Natural killer cell (primary cell): ENCODE results near the gene ERCC8. TPM values are rescaled to one million over a fixed set of nuclear protein-coding genes. Genes with fewer than 3 reads are reported as not detected.

ENCODE experiments used
- ATAC-seq, 3 donors: fragments of 150-1000 bp in 2 of 3; fragments of 200-7000 bp in 1 of 3; cut with Tn5 transposase; 1 replicate in 1 of 3; 2 replicates in 2 of 3; pipeline ENCODE4 v1.10.0; 2021; ENCODE audit warnings: mild to moderate bottlenecking in 2 of 3, moderate library complexity in 2 of 3
- DNase-seq, 2 donors: peaks; one replicate each; pipeline versions ENCODE4 v3.0.0 to v3.0.0-alpha.2; 2013 to 2021; ENCODE audit warnings: mixed read lengths in 1 of 2
- H3K27ac ChIP-seq: one replicate; pipeline ENCODE4 v1.5.1; 2013; ENCODE audit warnings: mild to moderate bottlenecking, low read length
- H3K27me3 ChIP-seq: one replicate; pipeline ENCODE4 v1.6.1; 2013; ENCODE audit warnings: low read length; ENCODE audit not compliant: control insufficient read depth, insufficient read depth
- H3K36me3 ChIP-seq: one replicate; pipeline ENCODE4 v1.6.1; 2013; ENCODE audit warnings: low read length; ENCODE audit not compliant: control insufficient read depth, insufficient read depth
- H3K4me1 ChIP-seq: one replicate; pipeline ENCODE4 v1.6.1; 2013; ENCODE audit warnings: low read length; ENCODE audit not compliant: control insufficient read depth, insufficient read depth
- H3K4me3 ChIP-seq: one replicate; pipeline ENCODE4 v1.5.1; 2013; ENCODE audit warnings: low read length
- H3K9me3 ChIP-seq: one replicate; pipeline ENCODE4 v1.6.1; 2013; ENCODE audit warnings: low read length; ENCODE audit not compliant: control insufficient read depth, insufficient read depth
- H3K27ac Mint-ChIP-seq, 2 donors: one replicate each; pipeline ENCODE4 v1.8.0; 2022; ENCODE audit warnings: mild to moderate bottlenecking in 2 of 2, mixed read lengths in 2 of 2, moderate library complexity in 1 of 2
- H3K27me3 Mint-ChIP-seq, 2 donors: one replicate each; pipeline ENCODE4 v1.8.0; 2022; ENCODE audit warnings: low read depth in 2 of 2, mixed read lengths in 2 of 2
- H3K36me3 Mint-ChIP-seq: one replicate; pipeline ENCODE4 v1.8.0; 2022; ENCODE audit warnings: mixed read lengths
- H3K4me1 Mint-ChIP-seq, 2 donors: one replicate each; pipeline ENCODE4 v1.8.0; 2022; ENCODE audit warnings: mixed read lengths in 2 of 2
- H3K4me3 Mint-ChIP-seq: one replicate; pipeline ENCODE4 v1.8.0; 2022; ENCODE audit warnings: mild to moderate bottlenecking, moderate library complexity, mixed read lengths
- H3K9me3 Mint-ChIP-seq, 2 donors: one replicate each; pipeline ENCODE4 v1.8.0; 2022; ENCODE audit warnings: mixed read lengths in 2 of 2
- WGBS: methylation state at CpG from one replicate; pipeline ENCODE4 v1.1.7; 2013; ENCODE audit warnings: missing lambda C conversion rate; ENCODE audit not compliant: insufficient coverage; 5-methylcytosine and 5-hydroxymethylcytosine counted together
- intact Hi-C: fragments of 100-400 bp; cut with micrococcal nuclease; formaldehyde crosslinking; loops from one replicate; pipeline ENCODE4 v1.14.2; 2022
- total RNA-seq, 4 donors: library from RNA; stranded (reverse); fragments of 120-200 nt in 1 of 4; gene quantifications; one replicate each; pipeline versions ENCODE4 v1.2.3 to v1.2.4, GENCODE V29; 2013 to 2022
- TF ChIP-seq, protein P1 (sequence below): fragments of 200-600 bp; IDR thresholded peaks from one replicate; pipeline ENCODE4 v1.8.0; 2022; ENCODE audit warnings: antibody characterized with exemption

Gene ERCC8
- total RNA-seq, 3 donors from 2014 or later (not counting 1 experiment from before 2014, with no cell fraction given): 4.8 to 9.1 (median 5.5) TPM

DNA sequence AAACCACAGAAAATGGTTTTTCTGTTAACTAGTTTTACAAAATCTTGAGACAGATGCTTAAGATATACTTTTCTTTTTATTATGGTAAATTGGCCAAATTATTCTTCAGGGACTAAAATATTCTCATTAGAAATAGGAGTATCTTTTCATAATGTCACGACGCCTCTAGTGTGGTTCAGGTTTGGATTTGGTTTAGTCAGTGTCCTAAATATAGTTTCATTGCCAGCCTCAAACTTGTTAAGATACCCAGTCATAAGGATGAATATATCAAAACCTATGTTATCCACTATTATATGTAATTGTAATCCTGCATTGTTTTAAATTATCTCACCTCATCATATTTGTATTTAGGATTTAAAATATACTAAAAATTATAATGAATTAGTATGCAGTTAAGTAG is 13.8 kb upstream of the ERCC8 start:
- TF ChIP-seq, protein P1, sequence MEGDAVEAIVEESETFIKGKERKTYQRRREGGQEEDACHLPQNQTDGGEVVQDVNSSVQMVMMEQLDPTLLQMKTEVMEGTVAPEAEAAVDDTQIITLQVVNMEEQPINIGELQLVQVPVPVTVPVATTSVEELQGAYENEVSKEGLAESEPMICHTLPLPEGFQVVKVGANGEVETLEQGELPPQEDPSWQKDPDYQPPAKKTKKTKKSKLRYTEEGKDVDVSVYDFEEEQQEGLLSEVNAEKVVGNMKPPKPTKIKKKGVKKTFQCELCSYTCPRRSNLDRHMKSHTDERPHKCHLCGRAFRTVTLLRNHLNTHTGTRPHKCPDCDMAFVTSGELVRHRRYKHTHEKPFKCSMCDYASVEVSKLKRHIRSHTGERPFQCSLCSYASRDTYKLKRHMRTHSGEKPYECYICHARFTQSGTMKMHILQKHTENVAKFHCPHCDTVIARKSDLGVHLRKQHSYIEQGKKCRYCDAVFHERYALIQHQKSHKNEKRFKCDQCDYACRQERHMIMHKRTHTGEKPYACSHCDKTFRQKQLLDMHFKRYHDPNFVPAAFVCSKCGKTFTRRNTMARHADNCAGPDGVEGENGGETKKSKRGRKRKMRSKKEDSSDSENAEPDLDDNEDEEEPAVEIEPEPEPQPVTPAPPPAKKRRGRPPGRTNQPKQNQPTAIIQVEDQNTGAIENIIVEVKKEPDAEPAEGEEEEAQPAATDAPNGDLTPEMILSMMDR: no peak
- H3K4me1 ChIP-seq: no peaks in the 10 kb centered on the region
- WGBS: 100% methylated on average over 2 of the region's 2 CpGs
- Mint-ChIP-seq H3K36me3 (no peaks in the 10 kb centered on the region), H3K4me3 (no peak overlapping the region), H3K9me3 (no peaks in the 10 kb centered on the region), H3K4me1 (peaks cover 0 to 3% of the 10 kb centered on the region in 2 donors), H3K27me3 (no peaks in the 10 kb centered on the region), H3K27ac (no peak overlapping the region)
- no peak overlapping the region for H3K4me3 ChIP-seq
- H3K36me3 ChIP-seq: no peaks in the 10 kb centered on the region
- intact Hi-C loops: loop anchor here (10.0 kb wide), 1 partner anchor 284 kb away; no protein-coding TSS in a partner anchor
- ATAC-seq (no peak), DNase-seq (no peak)
- H3K27ac ChIP-seq: no peak overlapping the region
- no peaks in the 10 kb centered on the region for H3K27me3 ChIP-seq
- H3K9me3 ChIP-seq: no peaks in the 10 kb centered on the region

DNA sequence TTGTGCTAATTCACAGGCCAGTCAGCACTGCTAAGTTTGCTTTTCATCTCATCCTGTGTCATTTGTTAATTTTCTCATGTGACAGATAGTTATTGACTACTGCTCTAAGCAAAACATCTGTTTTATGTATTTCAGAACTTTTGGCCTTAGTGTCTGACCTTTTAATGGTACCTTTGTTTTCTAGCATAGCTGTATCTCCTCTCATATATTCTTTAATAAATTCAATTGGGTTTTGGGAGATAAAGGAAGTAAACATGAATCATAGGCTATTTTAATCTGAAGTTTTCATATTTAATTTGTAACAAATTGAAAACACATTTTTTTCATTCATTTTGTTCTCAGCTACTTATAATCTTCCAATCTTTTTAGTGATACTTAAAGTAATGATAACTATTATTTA is 13.2 kb upstream of the ERCC8 start:
- no peak for DNase-seq
- no peaks in the 10 kb centered on the region for H3K9me3 Mint-ChIP-seq
- no peaks in the 10 kb centered on the region for H3K36me3 ChIP-seq
- H3K4me1 Mint-ChIP-seq: no peaks in the 10 kb centered on the region
- intact Hi-C loops: loop anchor here (10.0 kb wide), 1 partner anchor 283 kb away; no protein-coding TSS in a partner anchor
- no peaks in the 10 kb centered on the region for H3K27me3 ChIP-seq
- H3K27me3 Mint-ChIP-seq: no peaks in the 10 kb centered on the region
- H3K9me3 ChIP-seq: no peaks in the 10 kb centered on the region
- H3K27ac Mint-ChIP-seq: no peak overlapping the region
- H3K4me1 ChIP-seq: no peaks in the 10 kb centered on the region
- H3K27ac ChIP-seq: no peak overlapping the region
- TF ChIP-seq, protein P1: no peak
- no peak overlapping the region for H3K4me3 ChIP-seq
- H3K36me3 Mint-ChIP-seq: no peaks in the 10 kb centered on the region
- no peak for ATAC-seq
- no peak overlapping the region for H3K4me3 Mint-ChIP-seq

DNA sequence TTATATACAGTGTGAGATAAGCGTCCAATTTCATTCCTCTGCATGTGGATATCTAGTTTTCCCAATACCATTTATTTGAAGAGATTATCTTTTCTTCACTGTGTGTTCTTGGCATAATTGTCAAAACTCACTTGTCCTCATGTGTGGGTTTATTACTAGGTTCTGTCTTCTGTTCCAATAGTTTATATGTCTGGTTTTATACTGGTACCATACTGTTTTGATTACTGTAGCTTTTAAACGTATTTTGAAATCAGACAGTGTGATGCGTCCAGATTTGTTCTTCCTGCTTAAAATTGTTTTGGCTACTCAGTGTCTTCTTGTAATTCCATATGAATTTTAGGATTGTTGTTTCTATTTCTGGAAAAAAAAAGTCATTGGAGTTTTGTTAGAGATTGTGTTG is 10.4 kb upstream of the ERCC8 start:
- intact Hi-C loops: loop anchor here (10.0 kb wide), 1 partner anchor 280 kb away; no protein-coding TSS in a partner anchor
- no peaks in the 10 kb centered on the region for H3K4me1 Mint-ChIP-seq
- no peak for DNase-seq
- Histone ChIP-seq H3K9me3 (no peaks in the 10 kb centered on the region), H3K4me1 (no peaks in the 10 kb centered on the region), H3K4me3 (no peak overlapping the region), H3K27me3 (no peaks in the 10 kb centered on the region), H3K36me3 (no peaks in the 10 kb centered on the region), H3K27ac (no peak overlapping the region)
- ATAC-seq: no peak
- H3K27me3 Mint-ChIP-seq: no peaks in the 10 kb centered on the region
- H3K36me3 Mint-ChIP-seq: no peaks in the 10 kb centered on the region
- H3K9me3 Mint-ChIP-seq: no peaks in the 10 kb centered on the region
- WGBS: 97% methylated on average over 2 of the region's 3 CpGs
- H3K4me3 Mint-ChIP-seq: no peak overlapping the region
- H3K27ac Mint-ChIP-seq: no peak overlapping the region
- TF ChIP-seq, protein P1: no peak

DNA sequence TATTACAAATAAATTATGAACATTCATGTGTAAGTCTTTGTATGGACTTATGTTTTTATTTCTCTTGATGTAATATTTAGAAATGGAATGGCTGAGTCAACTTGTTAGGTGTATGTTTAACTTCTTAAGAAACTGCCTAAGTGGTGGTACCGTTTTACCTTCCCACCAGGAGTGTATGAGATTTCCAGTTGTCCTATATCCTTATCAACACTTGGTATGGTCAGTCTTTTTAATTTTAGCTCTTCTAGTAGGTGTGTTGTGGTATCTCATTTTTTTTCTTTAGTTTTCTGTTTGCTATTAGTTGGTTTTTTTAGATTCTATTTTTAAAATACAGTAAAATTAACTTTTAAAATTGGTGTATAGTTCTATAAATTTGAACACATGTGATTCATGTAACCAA is 3.9 kb upstream of the ERCC8 start:
- intact Hi-C loops: loop anchor here (10.0 kb wide), 1 partner anchor 216 kb away; the partner anchor contains the start of gene SMIM15
- no peaks in the 10 kb centered on the region for H3K27me3 ChIP-seq
- peaks cover 12% of the 10 kb centered on the region for H3K4me1 ChIP-seq
- no peak overlapping the region for H3K27ac Mint-ChIP-seq
- no peak overlapping the region for H3K4me3 ChIP-seq
- H3K4me1 Mint-ChIP-seq: peaks cover 10 to 11% of the 10 kb centered on the region in 2 donors
- H3K4me3 Mint-ChIP-seq: no peak overlapping the region
- no peaks in the 10 kb centered on the region for H3K9me3 ChIP-seq
- H3K27ac ChIP-seq: no peak overlapping the region
- ATAC-seq (no peak), DNase-seq (no peak)
- no peaks in the 10 kb centered on the region for H3K27me3 Mint-ChIP-seq
- H3K36me3 ChIP-seq: no peaks in the 10 kb centered on the region
- TF ChIP-seq, protein P1: no peak
- H3K36me3 Mint-ChIP-seq: no peaks in the 10 kb centered on the region
- 100% methylated on average over 1 of the region's 1 CpG for WGBS
- no peaks in the 10 kb centered on the region for H3K9me3 Mint-ChIP-seq
